ENCODE results near the gene GANAB.
"Not testable (repeated sequence)": the region's sequence is repeated elsewhere in the genome, so short reads cannot be mapped to it uniquely, and the experiment has no call there.

The GANAB gene
- total RNA-seq: 147 to 232 (median 205) reads per million in 3 experiments

DNA sequence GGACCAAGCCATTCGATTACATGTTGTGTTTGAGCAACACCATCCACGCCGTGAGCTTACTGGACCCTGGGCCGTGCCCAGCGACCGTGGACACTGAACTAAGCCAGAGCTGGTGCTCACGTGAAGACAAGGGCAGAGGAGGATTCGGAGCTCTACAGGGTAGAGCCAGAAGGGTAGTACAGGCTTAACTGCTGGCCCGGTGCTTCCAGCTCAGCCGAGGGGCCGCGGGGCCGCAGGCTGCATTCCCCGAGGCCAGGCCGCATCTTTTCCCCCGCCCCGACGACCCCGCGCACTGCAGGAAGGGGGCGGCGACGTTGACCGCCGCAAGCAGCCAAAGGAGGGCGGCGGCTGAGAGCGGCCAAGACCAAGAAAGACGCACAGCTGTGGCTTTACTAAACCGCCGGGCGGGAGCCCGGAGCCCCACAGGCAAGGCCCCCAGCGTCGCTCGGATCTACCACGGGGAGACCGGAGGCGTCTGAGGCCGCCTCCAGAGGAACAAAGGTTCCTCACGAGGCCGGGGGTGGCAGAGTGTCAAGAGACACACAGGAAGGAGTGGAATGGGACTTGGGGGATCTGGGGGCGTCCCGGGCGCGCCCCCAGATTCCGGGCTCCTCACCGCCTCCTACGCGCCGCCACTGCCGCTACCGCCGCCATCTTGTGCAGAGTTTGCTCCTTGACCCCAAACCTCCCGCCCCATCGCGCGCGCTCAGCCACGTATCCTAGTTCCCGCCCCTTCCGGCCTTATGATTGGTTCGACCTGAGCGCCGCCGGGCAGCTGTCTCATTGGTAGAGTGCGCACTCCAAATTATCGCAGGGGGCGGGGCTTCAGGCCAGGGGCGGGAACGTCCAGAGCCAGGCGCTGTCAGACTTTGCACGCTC is at the start of gene GANAB:
Gene GANAB (minus strand): TSS at position 668 of the 879 bp plus-strand sequence. CDS start 14 bp downstream, at position 654.
- DNase-seq: peak; percentile 96

DNA sequence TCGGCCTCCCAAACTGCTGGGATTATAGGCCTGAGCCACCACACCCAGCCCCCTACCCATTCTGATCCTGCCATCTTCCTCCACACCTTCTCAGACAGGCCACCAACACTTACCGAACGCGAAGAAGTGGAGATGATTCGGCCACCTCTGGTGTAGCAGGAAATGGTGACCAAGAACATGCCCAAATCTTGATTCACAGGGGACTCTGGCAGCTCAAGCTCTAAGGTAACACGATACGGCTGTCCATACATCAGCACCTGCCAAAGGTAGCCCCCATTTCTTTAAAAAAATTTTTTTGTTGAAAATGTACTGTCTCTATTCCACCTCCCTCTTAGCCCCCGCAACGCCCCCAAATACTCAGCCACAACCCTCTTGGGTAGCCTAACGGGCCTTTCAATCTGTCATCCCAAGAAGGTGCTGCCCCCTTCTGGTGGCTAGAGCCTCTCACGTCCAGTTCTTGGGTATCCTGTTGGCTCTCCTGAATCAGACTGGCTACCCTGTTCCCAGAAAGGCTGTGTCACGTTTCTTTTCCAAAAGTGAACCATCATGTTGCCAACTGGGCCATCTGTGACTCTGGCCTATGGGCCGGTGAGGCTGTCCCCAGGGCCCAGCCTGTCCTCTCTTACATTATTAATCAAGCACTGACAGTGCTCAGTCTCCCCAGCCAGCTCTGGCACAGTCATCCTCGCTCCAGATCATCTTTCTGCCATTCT is 48.2 kb upstream of the GANAB start:
- peak; percentile 68 for DNase-seq

DNA sequence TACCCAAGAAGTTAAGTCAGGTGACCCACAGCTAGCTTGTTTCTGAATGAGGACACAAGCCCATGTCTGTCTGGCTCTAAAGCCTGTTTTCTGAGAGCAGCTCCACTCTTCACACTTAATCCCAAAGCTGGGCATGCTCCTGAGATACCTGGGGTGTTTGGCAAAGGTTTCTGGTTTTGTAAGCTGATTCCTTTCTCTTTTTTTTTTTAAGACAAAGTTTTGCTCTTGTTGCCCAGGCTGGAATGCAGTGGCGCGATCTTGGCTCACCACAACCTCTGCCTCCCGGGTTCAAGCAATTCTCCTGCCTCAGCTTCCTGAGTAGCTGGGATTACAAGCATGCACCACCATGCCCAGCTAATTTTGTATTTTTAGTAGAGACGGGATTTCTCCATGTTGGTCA is 47.2 kb upstream of the GANAB start:
- DNase-seq: not testable (repeated sequence)

DNA sequence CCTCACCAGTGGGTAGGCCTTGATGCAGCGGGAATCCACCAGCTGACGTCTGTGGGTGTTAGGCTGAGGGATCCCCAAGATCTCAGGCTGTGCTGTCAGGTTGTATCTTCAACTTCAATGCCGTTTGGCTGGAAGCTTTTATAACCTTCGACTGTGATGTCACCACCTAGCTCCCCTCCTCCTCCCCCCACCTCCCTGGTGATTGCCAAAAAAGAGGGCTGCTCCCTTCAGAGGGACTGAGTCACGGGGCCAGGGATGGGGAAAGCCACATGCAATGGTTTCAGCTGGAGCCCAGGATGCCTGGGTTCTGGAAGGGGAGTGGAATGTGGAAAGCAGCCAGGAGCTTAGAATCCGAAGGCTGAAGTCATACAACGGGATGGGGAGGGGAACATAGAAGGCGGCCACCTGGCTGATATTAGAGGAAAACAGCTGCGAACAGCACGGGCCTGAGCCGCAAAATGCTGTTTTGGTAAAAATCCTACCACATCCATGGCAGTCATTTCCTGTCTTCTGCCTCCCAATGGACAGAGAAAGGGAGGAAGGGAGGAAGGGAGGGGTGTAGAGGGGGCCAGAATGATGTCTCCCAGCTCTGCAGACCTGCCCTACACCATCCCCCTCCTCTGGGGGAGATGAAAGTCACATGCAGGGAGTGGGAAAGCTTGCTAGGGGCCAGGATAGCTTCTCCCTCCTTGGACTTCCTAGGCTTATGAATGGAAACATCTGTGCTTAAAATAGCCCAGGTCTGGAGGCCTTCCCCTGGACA is 43.2 kb upstream of the GANAB start, which contains the start of gene LRRN4CL:
Gene LRRN4CL (minus strand): TSS at position 110 of the 763 bp plus-strand sequence. CDS start 1,022 bp downstream, outside the sequence.
- no peak for DNase-seq

DNA sequence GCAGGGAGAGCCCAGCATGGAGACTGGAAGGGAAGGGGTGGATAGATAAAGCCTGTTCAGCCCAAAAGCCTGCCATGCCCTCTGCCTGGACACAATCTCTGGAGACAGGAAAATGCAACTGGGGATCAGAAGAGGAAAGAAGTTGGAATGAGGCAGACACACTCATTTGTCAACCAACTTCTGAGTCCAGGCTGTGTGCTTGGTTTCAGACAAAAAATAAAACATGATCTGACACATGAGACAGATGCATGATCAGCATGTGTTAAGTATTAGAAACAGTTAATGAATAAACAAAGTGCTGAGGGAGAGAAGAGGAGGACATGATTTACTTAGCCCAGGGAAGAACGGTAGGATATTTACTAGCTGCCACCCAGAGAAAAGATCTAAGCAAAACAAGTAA is 42.1 kb upstream of the GANAB start:
- no peak for DNase-seq

DNA sequence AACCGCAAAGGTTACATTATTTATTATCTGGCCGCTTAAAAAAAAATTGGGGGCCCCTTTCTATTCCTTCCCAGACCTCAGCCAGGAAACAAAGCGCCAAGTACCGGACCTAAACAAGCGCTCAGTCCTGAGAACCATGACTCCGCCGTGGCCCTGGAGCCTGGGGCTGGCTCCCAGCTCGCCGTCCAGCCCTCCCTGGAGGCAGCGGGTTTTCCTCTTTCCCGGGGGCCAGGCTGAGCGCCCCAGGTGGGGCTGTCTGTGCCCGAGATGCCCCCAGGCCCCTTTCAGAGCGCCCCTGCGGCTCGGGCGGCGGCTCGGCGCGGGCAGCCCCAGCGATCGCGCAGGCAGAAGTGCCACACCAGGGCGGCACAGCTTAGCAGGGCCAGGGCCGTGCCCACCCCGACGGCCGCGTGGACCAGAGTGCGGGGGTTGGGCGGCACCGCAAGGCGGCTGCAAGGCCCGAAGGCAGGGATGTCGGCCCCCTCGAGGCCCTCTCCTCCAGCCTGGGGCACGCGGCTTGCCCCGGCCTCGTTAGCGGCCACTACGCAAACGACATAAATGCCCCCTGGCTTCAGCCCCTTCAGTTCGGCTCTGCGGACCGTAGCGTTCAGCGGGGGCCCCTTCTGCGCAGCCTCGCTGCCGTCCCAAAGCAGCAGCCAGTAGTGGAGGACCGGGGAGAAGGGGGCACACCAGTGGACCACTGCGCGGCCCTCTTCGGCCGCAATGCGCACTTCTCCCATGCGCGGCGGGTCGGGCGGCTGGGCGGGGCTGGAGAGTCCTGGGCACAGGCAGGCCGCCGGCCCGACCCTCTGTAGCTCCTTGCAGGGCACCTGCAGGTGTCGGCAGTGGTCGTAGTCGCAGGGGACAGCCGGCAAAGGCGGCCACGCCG is 41.3 kb upstream of the GANAB start:
- no peak for DNase-seq

DNA sequence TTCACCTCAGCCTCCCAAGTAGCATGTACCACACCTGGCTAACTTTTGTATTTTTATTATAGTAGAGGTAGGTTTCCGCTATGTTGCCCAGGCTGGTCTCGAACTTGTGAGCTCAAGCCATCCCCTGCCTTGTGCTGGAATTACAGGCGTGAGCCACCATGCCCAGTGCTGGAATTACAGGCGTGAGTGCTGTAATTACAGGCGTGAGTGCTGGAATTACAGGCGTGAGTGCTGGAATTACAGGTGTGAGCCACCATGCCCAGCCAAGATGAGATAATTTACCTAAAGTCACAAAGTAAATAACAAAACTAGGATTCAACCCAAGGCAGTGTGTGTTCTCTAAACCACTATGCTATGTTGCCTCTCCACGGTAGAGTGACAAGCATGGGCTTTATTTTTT is 36.1 kb upstream of the GANAB start:
- DNase-seq: no peak

DNA sequence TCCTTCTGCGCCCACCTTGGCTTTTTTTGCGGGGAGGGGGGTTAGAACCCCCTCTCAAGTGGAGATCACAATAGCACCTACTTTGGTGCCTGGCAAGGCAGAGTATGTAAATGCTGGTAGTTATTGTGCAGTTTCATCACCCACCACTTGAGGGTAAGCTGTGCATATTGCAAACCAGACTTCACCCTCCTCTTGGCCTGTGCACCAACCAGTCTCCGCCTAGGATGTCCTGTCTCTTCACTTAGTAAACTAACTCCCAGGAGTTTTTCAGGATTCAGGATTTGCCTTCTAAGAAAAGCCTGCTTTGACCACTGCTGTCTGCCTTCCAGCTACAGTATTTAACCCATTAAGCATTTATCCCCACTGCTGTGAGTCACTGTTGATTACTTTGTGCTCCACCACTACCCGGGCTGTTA is 34.4 kb upstream of the GANAB start:
- DNase-seq: peak; percentile 42

DNA sequence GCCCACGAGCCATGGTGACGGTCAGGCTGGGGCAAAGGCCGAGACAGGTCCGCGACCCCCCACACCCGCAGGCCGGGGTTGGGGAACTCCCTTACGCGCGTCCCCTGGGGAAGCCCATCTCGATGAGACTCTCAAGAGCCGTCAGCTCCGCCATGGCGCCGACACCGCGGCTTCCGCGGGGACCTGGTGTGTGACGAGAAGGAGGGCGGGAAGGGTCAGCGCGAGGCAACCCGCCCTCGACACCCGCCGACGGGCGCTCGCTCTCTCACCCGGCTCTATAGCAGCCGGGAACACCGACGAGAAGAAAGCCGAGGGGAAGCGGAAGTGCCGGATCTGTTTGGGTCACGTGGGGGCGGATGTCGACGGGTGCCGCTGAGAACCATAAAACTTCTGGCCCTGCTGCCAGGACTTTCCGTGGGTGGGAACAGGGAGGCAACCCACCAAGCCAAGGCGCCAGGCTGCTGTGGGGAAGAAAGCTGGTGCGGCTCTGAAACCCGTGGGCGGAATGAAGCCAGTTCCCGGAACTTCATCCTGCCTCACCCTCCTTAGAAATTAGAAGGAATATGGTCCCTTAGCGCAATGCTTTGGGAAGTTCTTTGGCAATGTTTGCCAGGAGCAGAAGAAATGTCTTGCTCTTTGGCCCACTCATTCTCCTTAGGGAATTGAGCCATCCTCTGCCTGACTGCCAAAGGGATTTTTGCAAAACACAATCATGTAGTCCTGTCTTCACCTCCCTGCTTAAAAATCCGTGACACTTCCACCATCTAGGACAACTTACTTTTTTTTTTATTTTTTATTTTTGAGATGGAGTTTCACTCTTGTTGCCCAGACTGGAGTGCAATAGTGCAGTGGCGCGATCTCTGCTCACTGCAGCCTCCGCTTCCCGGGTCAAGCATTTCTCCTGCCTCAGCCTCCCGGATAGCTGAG is 32.6 kb upstream of the GANAB start, which contains the start of gene UBXN1:
Gene UBXN1 (minus strand): TSS at position 304 of the 927 bp plus-strand sequence. CDS start 150 bp downstream, at position 154.
- peak; percentile 81 for DNase-seq

DNA sequence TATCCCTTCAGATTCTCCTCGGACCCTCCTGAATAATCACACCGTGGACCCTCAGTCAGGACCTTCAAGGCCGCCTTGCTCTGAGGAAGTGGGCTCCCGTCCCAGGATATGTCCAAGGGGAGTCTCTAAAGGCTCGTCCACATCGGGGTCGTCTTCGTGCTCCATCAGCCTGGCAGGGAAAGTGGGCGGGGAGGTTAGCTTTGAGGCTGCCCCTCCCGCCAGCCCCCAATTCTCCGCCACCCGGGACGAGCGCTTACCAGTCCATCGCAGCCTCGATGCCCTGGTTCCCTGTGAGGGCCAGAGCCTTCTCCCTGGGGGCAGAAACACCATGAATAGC is 32.0 kb upstream of the GANAB start:
- DNase-seq: no peak

DNA sequence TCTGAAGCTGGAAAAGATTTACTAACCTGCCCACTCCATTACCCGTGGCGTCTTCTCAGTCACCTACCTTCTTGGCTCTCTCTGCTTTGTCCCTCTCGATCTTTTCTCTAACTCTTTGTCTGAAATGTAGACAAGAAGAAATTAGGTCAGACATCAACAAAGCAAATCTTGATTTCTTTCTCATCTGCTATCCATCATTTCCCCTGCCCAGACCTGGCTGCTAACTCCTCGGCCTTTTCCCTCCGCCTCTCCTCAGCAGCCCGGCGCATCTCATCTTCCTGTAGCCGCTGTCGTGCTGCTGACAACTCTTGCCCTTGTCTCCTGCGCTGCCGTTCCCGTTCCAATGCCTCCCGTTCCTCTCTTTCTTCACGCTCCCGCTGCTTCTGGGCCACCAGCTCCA is 31.3 kb upstream of the GANAB start:
- no peak for DNase-seq

DNA sequence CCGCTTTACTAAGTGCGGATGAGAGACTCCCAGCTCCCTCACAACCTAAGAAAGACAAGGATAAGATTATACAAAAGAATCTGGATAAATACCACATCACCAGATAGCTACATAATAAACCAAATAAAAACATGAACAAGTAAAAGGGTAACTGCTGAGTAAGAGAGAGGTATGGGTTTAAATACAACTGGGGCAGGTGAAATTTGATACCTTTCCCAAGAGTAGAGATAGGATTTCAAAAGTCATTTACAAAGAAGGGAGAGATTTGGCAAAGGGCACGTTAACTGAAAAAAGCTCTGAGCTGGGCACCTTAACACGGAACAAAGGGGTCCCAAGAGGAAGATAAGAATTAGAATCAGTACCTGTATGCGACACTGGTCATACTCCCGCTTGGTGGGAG is 30.7 kb upstream of the GANAB start:
- no peak for DNase-seq

DNA sequence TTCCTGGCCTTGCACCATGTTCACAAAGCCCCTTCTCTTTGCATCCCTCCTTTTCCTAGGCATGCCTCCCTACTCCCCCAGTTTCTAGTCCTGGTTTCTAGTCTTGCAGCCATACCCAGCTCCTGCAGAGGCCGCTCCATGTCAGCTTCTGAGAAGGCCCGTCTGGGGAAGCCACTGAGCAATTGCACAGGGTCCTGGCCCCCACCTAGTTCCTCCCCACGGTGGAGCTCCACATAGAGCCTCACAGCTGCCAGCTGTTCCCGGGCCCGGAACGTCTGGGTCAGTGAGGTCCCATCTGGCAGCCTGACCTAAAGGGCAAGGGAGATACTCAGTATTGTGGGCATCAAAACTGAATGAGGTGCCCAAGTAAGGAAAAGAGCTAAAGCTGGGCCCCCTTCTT is 30.3 kb upstream of the GANAB start:
- DNase-seq: no peak

DNA sequence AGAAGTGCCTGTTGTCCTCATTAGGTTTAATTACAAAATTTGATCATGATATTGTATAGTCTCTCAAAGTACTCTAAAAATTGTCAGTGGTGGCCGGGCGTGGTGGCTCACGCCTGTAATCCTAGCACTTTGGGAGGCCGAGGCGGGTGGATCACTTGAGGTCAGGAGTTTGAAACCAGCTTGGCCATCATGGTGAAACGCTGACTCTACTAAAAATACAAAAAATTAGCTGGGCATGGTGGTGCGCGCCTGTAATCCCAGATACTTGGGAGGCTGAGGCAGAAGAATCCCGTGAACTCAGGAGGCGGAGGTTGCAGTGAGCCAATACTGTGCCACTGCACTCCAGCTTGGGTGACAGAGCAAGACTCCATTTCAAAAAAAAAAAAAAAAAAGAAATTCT is 29.0 kb upstream of the GANAB start:
- not testable (repeated sequence) for DNase-seq

DNA sequence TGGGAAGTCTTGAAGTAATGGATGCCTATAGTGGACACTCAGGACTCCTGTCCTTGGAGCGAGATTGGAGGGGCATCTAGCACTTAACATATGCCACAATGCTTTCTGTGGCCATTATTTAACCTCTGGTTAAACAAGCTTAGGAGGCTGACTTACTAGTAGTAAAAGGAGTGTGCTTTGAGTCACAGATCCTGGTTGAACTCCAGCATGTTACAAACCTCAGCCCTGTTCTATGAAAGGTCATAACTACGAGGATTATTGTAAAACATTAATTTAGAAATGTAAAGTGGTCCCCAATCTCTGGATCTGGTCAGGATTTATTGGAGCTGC is 26.7 kb upstream of the GANAB start:
- DNase-seq: no peak

DNA sequence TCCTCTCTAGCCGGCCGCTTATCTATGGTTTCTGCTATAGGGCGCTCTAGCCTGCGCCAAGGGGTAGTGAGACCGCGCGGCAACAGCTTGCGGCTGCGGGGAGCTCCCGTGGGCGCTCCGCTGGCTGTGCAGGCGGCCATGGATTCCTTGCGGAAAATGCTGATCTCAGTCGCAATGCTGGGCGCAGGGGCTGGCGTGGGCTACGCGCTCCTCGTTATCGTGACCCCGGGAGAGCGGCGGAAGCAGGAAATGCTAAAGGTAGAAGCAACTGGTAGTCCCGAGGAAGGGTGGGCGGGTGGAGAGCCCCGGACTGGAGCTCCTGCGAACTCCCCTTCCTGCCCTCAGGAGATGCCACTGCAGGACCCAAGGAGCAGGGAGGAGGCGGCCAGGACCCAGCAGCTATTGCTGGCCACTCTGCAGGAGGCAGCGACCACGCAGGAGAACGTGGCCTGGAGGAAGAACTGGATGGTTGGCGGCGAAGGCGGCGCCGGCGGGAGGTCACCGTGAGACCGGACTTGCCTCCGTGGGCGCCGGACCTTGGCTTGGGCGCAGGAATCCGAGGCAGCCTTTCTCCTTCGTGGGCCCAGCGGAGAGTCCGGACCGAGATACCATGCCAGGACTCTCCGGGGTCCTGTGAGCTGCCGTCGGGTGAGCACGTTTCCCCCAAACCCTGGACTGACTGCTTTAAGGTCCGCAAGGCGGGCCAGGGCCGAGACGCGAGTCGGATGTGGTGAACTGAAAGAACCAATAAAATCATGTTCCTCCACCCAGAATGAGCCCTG is 25.4 kb upstream of the GANAB start, which contains the start of the genes LBHD1 and UQCC3:
Gene LBHD1 (minus strand): TSS at position 660 of the 782 bp plus-strand sequence. CDS start 2,236 bp downstream, outside the sequence.
Gene UQCC3 (plus strand): TSS at position 66 of the 782 bp plus-strand sequence. CDS start 73 bp downstream, at position 139.
- peak; percentile 67 for DNase-seq

DNA sequence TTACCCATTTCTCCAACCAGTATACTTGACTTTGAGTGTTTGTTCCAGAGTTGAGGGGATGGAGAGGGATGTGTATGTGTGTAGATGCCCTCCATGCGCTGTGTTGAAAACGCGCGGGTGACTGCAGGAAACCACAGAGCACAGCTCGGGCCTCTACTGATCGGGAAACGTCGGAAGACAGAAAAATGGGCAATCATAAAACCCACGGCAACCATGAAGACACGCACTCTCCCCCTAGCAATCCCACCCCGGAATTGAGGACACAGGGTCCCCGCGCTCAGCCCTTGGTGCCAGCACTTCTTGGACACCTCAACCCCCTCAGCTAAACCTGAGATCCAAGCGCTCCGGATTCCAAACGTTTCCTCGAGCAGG is 24.8 kb upstream of the GANAB start:
- DNase-seq: peak; percentile 57

DNA sequence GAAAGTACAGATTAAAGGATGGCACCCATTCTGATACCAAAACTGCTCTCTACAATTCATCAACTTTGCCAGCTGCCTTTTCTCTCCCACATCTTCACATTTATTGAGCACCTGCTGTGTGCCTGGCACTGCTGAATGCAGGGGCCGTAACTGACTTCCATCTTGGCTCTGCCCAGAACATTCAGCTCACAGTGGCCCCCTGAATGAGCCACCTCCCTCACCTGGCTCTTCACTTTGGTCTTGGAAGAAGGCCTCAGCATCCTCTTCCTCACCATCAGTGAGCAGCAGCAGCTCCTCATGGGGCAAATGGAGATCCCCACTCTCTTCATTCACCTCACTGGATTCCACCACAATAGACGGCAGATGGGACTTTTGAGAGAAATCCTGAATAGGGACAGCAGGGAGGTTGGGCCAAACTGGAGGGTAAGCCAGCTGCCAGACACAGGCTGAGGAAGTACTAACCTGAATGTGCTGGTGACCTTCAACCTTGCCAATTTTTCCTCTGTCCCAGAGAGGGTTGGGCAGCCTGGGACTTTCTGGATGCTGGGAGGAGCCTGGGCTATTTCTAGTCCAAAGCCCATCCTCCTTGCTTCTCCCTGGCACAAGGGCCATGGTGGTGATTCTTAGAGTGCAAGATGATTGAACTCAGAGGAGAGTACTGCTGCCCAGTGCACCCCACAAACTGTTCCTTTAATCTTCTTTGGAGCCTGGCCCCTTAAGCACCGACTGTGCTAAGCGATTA is 23.2 kb upstream of the GANAB start:
- DNase-seq: no peak

DNA sequence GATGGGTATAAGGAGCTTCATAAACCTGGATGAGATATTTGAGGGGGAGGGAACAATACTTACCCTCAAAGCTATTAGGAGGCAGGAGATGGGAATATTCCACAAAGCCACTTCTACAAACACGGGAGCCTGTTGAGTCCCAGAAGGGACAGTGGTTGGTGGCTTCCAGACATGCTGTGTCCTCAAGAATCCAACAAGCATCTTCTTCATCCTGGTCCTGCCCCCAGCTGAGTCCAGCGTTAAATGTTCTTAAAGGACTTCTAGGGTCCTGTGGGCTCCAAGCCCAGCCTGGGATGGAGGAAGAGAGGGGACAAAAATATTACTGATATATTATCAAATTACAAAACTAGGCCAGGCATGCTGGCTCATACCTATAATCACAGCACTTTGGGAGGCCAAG is 21.0 kb upstream of the GANAB start:
- no peak for DNase-seq

Measured in central memory CD4-positive, alpha-beta T cell (primary cell).